Hepatocyte (in vitro differentiated cells): Measurements from ENCODE around the gene USP54. TPM values are rescaled to one million over a fixed set of nuclear protein-coding genes. Genes with fewer than 3 reads are reported as not detected.

Experiments
- DNase-seq: peaks from one replicate; pipeline ENCODE4 v3.0.0-alpha.2; 2016; ENCODE audit warnings: low spot score
- H2AFZ ChIP-seq: fragments of 200-600 bp; sonication (generic); 2 replicates; pipeline ENCODE4 v1.6.0; 2016; ENCODE audit warnings: antibody characterized with exemption, mild to moderate bottlenecking
- H3K27ac ChIP-seq: fragments of 200-600 bp; sonication (generic); 2 replicates; pipeline ENCODE4 v1.5.1; 2016; ENCODE audit warnings: mild to moderate bottlenecking
- H3K27me3 ChIP-seq: fragments of 200-600 bp; sonication (generic); 2 replicates; pipeline ENCODE4 v1.6.1; 2016
- H3K36me3 ChIP-seq: fragments of 200-600 bp; sonication (generic); replicated peaks from 2 replicates; pipeline ENCODE4 v1.5.1; 2016; ENCODE audit warnings: low read depth; ENCODE audit not compliant: insufficient read depth
- H3K4me1 ChIP-seq: fragments of 200-600 bp; sonication (generic); 2 replicates; pipeline ENCODE4 v1.5.1; 2016; ENCODE audit warnings: mild to moderate bottlenecking, moderate library complexity; ENCODE audit not compliant: insufficient read depth
- H3K4me2 ChIP-seq: fragments of 200-600 bp; sonication (generic); 2 replicates; pipeline ENCODE4 v1.6.0; 2016
- H3K4me3 ChIP-seq: fragments of 200-600 bp; sonication (generic); 2 replicates; pipeline ENCODE4 v1.5.1; 2016; ENCODE audit warnings: mild to moderate bottlenecking
- H3K79me2 ChIP-seq: fragments of 200-600 bp; sonication (generic); 2 replicates; pipeline ENCODE4 v1.6.0; 2017; ENCODE audit warnings: mild to moderate bottlenecking
- H3K9me2 ChIP-seq: fragments of 200-600 bp; sonication (generic); replicated peaks from 2 replicates; pipeline ENCODE4 v1.6.0; 2017; ENCODE audit warnings: mild to moderate bottlenecking; ENCODE audit not compliant: insufficient read depth
- H3K9me3 ChIP-seq: fragments of 200-600 bp; sonication (generic); 2 replicates; pipeline ENCODE4 v1.5.1; 2016; ENCODE audit warnings: low read depth, mild to moderate bottlenecking
- H4K20me1 ChIP-seq: fragments of 200-600 bp; sonication (generic); 2 replicates; pipeline ENCODE4 v1.6.0; 2016; ENCODE audit warnings: mild to moderate bottlenecking; ENCODE audit not compliant: insufficient read depth, poor library complexity, severe bottlenecking
- EZH2 ChIP-seq: fragments of 200-600 bp; sonication (generic); IDR thresholded peaks from 2 replicates; pipeline ENCODE4 v1.6.1; 2016; ENCODE audit warnings: antibody characterized with exemption, mild to moderate bottlenecking, borderline replicate concordance
- EZH2phosphoT487 ChIP-seq: fragments of 200-600 bp; sonication (generic); IDR thresholded peaks from one replicate; pipeline ENCODE4 v1.6.1; 2018; ENCODE audit warnings: antibody characterized with exemption, mild to moderate bottlenecking, low read depth, moderate library complexity; ENCODE audit not compliant: unreplicated experiment, severe bottlenecking
- whole genome bisulfite sequencing: methylation state at CpG from one replicate; pipeline ENCODE4 v1.1.6; 2016; ENCODE audit warnings: low lambda C conversion rate; ENCODE audit errors: missing lambda C conversion rate; 5-methylcytosine and 5-hydroxymethylcytosine counted together
- polyA plus RNA-seq: library from polyadenylated mRNA; unstranded; fragments of >200 nt; fragmentation: Nextera tagmentation; extraction: Ambion mirVana; gene quantifications from 2 replicates; pipeline ENCODE4 v1.2.1, GENCODE V29; 2016
- total RNA-seq: library from RNA; depleted of rRNA; stranded (reverse); fragments of >200 nt; gene quantifications from 2 replicates; pipeline ENCODE4 v1.2.3, GENCODE V29; 2014
- TF ChIP-seq, protein P1 (sequence below): fragments of 200-600 bp; sonication (generic); IDR thresholded peaks from 2 replicates; pipeline ENCODE4 v1.5.1; 2016; ENCODE audit warnings: antibody characterized with exemption, mild to moderate bottlenecking; ENCODE audit not compliant: poor library complexity

Gene USP54
- total and polyA plus RNA-seq, 2 experiments from 2014 or later = 13.2 to 61.6 TPM

DNA sequence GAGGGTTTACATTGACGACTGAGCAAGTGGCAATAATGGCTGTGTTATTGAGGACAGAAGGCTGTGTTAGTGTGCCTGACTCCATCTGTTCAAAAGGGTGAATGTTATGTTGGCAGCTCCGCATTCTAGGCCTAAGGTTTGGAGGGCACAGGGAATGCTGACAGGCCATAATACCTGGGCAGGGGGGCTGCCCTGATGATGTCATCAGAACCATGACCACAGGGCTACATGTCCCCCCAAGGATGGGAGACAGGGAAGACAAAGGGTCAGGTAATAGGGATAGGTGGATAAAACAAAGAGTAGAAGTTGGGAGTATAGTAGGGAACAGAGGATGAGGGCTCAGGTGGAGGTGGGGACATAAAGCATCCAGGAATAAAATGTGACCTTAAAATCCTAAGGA is 93.5 kb downstream of the USP54 start:
- H3K9me3 ChIP-seq = no peaks in the 10 kb centered on the region
- H3K4me1 ChIP-seq = peaks cover 23% of the 10 kb centered on the region
- 91% methylated on average over 2 of the region's 2 CpGs for WGBS

GRCh38 chr10:73495884-73496674 is 95.1 kb downstream of the USP54 start, which contains the start of gene PPP3CB:
Gene PPP3CB (minus strand): TSS chr10:73496024. CDS start chr10:73495889, 135 bp downstream.
- H3K9me2 ChIP-seq = no peaks in the 10 kb centered on the region
- no peaks in the 10 kb centered on the region for H3K36me3 ChIP-seq
- H3K4me2 ChIP-seq = peak within 1 kb of the TSS; percentile 79
- H3K9me3 ChIP-seq = no peaks in the 10 kb centered on the region
- H3K79me2 ChIP-seq = peaks cover 44% of the 10 kb centered on the region
- DNase-seq = peak; percentile 96
- H2AFZ ChIP-seq = peak within 1 kb of the TSS; percentile 48
- H3K27me3 ChIP-seq = no peaks in the 10 kb centered on the region
- H3K4me1 ChIP-seq = peaks cover 23% of the 10 kb centered on the region
- TF ChIP-seq EZH2phosphoT487 (no peak), EZH2 (no peak)
- TF ChIP-seq, protein P1, sequence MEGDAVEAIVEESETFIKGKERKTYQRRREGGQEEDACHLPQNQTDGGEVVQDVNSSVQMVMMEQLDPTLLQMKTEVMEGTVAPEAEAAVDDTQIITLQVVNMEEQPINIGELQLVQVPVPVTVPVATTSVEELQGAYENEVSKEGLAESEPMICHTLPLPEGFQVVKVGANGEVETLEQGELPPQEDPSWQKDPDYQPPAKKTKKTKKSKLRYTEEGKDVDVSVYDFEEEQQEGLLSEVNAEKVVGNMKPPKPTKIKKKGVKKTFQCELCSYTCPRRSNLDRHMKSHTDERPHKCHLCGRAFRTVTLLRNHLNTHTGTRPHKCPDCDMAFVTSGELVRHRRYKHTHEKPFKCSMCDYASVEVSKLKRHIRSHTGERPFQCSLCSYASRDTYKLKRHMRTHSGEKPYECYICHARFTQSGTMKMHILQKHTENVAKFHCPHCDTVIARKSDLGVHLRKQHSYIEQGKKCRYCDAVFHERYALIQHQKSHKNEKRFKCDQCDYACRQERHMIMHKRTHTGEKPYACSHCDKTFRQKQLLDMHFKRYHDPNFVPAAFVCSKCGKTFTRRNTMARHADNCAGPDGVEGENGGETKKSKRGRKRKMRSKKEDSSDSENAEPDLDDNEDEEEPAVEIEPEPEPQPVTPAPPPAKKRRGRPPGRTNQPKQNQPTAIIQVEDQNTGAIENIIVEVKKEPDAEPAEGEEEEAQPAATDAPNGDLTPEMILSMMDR = no peak
- WGBS = 8% methylated on average over 19 of the region's 28 CpGs
- peaks cover 16% of the 10 kb centered on the region for H4K20me1 ChIP-seq
- H3K4me3 ChIP-seq = peak within 1 kb of the TSS; percentile 89
- peak within 1 kb of the TSS; percentile 96 for H3K27ac ChIP-seq

More for the DNA sequence above, 93.5 kb downstream of the USP54 start:
- no peak overlapping the region for H3K27ac ChIP-seq
- no peak overlapping the region for H3K4me3 ChIP-seq
- H2AFZ ChIP-seq = no peak overlapping the region
- H3K79me2 ChIP-seq = peaks cover 29% of the 10 kb centered on the region
- H3K36me3 ChIP-seq = no peaks in the 10 kb centered on the region
- H4K20me1 ChIP-seq = peaks cover 9% of the 10 kb centered on the region
- no peaks in the 10 kb centered on the region for H3K27me3 ChIP-seq
- no peak for DNase-seq
- TF ChIP-seq, protein P1 = no peak
- TF ChIP-seq EZH2phosphoT487 (no peak), EZH2 (no peak)
- H3K4me2 ChIP-seq = no peak overlapping the region
- H3K9me2 ChIP-seq = no peaks in the 10 kb centered on the region

DNA sequence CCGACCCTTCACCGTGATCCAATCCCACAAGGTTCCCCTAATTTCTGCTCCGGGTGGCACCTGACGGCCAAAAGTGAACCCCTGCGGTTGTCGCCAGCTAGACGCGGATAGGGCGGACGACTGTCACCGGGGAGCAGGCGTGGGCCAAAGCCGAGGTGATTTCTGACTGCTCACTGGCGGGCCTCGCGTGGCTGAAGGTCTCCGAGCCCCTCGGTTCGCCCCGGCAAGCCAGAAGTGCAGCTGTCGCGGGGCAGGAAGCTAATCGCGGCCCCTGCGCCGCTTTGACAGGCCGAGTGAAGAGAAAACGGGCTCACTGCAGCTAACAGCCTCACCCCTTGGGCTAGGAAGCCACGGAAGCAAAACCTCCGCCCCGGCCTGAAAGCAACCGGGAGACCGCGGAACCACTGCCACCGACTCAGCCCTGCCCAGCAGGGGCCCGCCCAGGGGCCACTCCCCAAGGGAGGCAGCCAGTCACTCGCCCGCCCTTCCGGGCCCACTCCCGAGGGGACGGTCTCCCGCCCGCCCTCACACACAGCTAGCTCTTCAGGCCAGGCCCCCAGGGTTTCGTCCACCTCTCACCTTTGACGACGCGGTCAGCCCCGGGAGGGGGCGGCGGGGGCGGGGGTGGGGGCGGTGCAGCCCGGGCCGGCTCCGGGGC is 95.8 kb downstream of the USP54 start:
- H2AFZ ChIP-seq = peak overlapping the region; percentile 39
- peak overlapping the region; percentile 79 for H3K4me2 ChIP-seq
- under 1% methylated on average over 48 of the region's 55 CpGs for WGBS
- no peaks in the 10 kb centered on the region for H3K9me3 ChIP-seq
- peaks cover 52% of the 10 kb centered on the region for H3K79me2 ChIP-seq
- no peaks in the 10 kb centered on the region for H3K9me2 ChIP-seq
- peak; percentile 90 for DNase-seq
- no peaks in the 10 kb centered on the region for H3K27me3 ChIP-seq
- peaks cover 16% of the 10 kb centered on the region for H4K20me1 ChIP-seq
- H3K4me1 ChIP-seq = peaks cover 23% of the 10 kb centered on the region
- TF ChIP-seq, protein P1 = no peak
- TF ChIP-seq EZH2phosphoT487 = no peak
- no peak for TF ChIP-seq EZH2
- H3K27ac ChIP-seq = peak overlapping the region; percentile 96
- H3K36me3 ChIP-seq = no peaks in the 10 kb centered on the region
- peak overlapping the region; percentile 89 for H3K4me3 ChIP-seq
